ENCODE results near the gene KIDINS220.

GRCh38 chr2:8761529-8762164 lies 75.8 kb downstream of the KIDINS220 start:
- no peak for TF ChIP-seq HNF4G (IDR thresholded peaks at IDR 0.05)
- TF ChIP-seq RAD21 (IDR thresholded peaks at IDR 0.05), result peak; percentile 77 to 84
